Fibroblast of lung (primary cell): ENCODE data around the gene PSME3. TPM values are rescaled to one million over a fixed set of nuclear protein-coding genes. Genes with fewer than 3 reads are reported as not detected.

Experiments used
- DNase-seq, 2 donors: peaks; one replicate each; pipeline versions ENCODE4 v3.0.0 to v3.0.0-alpha.2; 2010; ENCODE audit warnings: low read depth in 2 of 2
- H2AFZ ChIP-seq: 2 replicates; pipeline ENCODE4 v1.5.1; 2012; ENCODE audit warnings: low read length, control low read depth, inconsistent platforms
- H3K27ac ChIP-seq: 2 replicates; pipeline ENCODE4 v1.5.1; 2011; ENCODE audit warnings: low read length, control low read depth; ENCODE audit not compliant: insufficient read depth
- H3K27me3 ChIP-seq: 2 replicates; pipeline ENCODE4 v1.5.1; 2011; ENCODE audit warnings: mild to moderate bottlenecking, low read length; ENCODE audit not compliant: control insufficient read depth, insufficient read depth
- H3K36me3 ChIP-seq: 2 replicates; pipeline ENCODE4 v1.5.1; 2011; ENCODE audit warnings: low read length; ENCODE audit not compliant: control insufficient read depth, insufficient read depth
- H3K4me1 ChIP-seq: 2 replicates; pipeline ENCODE4 v1.5.1; 2011; ENCODE audit warnings: low read length; ENCODE audit not compliant: control insufficient read depth, insufficient read depth; ENCODE audit errors: extremely low read depth
- H3K4me2 ChIP-seq: 2 replicates; pipeline ENCODE4 v1.5.1; 2011; ENCODE audit warnings: low read length, control low read depth; ENCODE audit not compliant: insufficient read depth; ENCODE audit errors: extremely low read depth
- H3K4me3 ChIP-seq, 4 experiments: fragments of 200-600 bp in 1 of 4; sonication (generic) in 1 of 4; replicated peaks in 1 of 4; 2 replicates each; pipeline ENCODE4 v1.5.1; 2011 to 2016; ENCODE audit warnings: low read length in 4 of 4, low read depth in 3 of 4, mild to moderate bottlenecking in 3 of 4, control low read depth in 2 of 4, inconsistent platforms in 1 of 4, mixed read lengths in 1 of 4; ENCODE audit not compliant: insufficient read depth in 1 of 4; ENCODE audit errors: control extremely low read depth in 1 of 4
- H3K79me2 ChIP-seq: 2 replicates; pipeline ENCODE4 v1.5.1; 2012; ENCODE audit warnings: mild to moderate bottlenecking, low read length, inconsistent platforms; ENCODE audit not compliant: control insufficient read depth, insufficient read depth
- H3K9ac ChIP-seq: 2 replicates; pipeline ENCODE4 v1.5.1; 2011; ENCODE audit warnings: mild to moderate bottlenecking, low read length, control low read depth; ENCODE audit not compliant: insufficient read depth
- H3K9me3 ChIP-seq: 2 replicates; pipeline ENCODE4 v1.5.1; 2012; ENCODE audit warnings: low read depth, low read length; ENCODE audit not compliant: control insufficient read depth, insufficient read depth
- H4K20me1 ChIP-seq: 2 replicates; pipeline ENCODE4 v1.5.1; 2011; ENCODE audit warnings: low read length; ENCODE audit not compliant: control insufficient read depth, insufficient read depth; ENCODE audit errors: extremely low read depth
- CTCF ChIP-seq, 2 donors: IDR thresholded peaks in 1 of 2; conservative IDR thresholded peaks in 1 of 2; 1 replicate in 1 of 2; 2 replicates in 1 of 2; pipeline ENCODE4 v1.5.1; 2011 to 2012; ENCODE audit warnings: low read length in 2 of 2, control low read depth in 1 of 2, inconsistent platforms in 1 of 2, low read depth in 1 of 2, mild to moderate bottlenecking in 1 of 2
- EZH2 ChIP-seq: IDR thresholded peaks from 2 replicates; pipeline ENCODE4 v1.5.1; 2012; ENCODE audit warnings: low read length, control low read depth, mild to moderate bottlenecking; ENCODE audit errors: missing control alignments
- polyA minus RNA-seq: library from RNA; depleted of rRNA, polyadenylated mRNA; stranded (reverse); fragments of >200 nt; gene quantifications from 2 replicates; pipeline ENCODE4 v1.2.3, GENCODE V29; 2011; ENCODE audit warnings: low replicate concordance
- polyA plus RNA-seq, 2 donors: library from polyadenylated mRNA; depleted of rRNA in 1 of 2; stranded (reverse) in 1 of 2; unstranded in 1 of 2; fragments of >200 nt; gene quantifications; 2 replicates each; pipeline ENCODE4 v1.2.1, GENCODE V29; 2011 to 2012; ENCODE audit warnings: missing spikeins in 1 of 2
- total RNA-seq: library from RNA; depleted of rRNA; stranded (reverse); fragments of >200 nt; gene quantifications from 2 replicates; pipeline ENCODE4 v1.2.1, GENCODE V29; 2014

PSME3 gene
- 44.9 and 50.7 TPM in 2 replicates for total RNA-seq
- polyA plus RNA-seq = 133 and 177 TPM in 2 replicates
- 86.2 and 126 TPM in 2 replicates for polyA plus RNA-seq (2012)
- 31.8 and 51.1 TPM in 2 replicates for polyA minus RNA-seq

- no peaks in the 10 kb centered on the region for H3K9me3 ChIP-seq
- peak within 1 kb of the TSS; percentile 70 for H2AFZ ChIP-seq
- H3K27me3 ChIP-seq = no peaks in the 10 kb centered on the region
- H3K4me3 ChIP-seq = peak within 1 kb of the TSS; percentile 97 to 99 (median 98)
- H3K4me1 ChIP-seq = no peaks in the 10 kb centered on the region
- peak within 1 kb of the TSS; percentile 96 for H3K9ac ChIP-seq
- peak within 1 kb of the TSS; percentile 93 for H3K27ac ChIP-seq
- H3K4me2 ChIP-seq = peak within 1 kb of the TSS; percentile 96
- H3K36me3 ChIP-seq = peaks cover 6% of the 10 kb centered on the region
- peaks cover 20% of the 10 kb centered on the region for H3K79me2 ChIP-seq
- TF ChIP-seq EZH2 (no peak), CTCF (conservative IDR thresholded peaks at IDR 0.05 in 1 of 2, IDR thresholded peaks at IDR 0.05 in 1 of 2; ENCODE audit: low read depth in 1 of 2, low read length in 2 of 2) (no peak)
- peak; percentile 86 to 87 for DNase-seq
- H4K20me1 ChIP-seq = no peaks in the 10 kb centered on the region
Measured at GRCh38 chr17:42832934-42833766, at the start of gene PSME3. Gene PSME3, plus strand, starts transcription at chr17:42833397. Its CDS starts 235 bp downstream, at chr17:42833632.

- Histone ChIP-seq H4K20me1 (no peaks in the 10 kb centered on the region), H3K79me2 (no peaks in the 10 kb centered on the region), H2AFZ (no peak overlapping the region), H3K9ac (no peak overlapping the region), H3K4me2 (peak overlapping the region; percentile 33), H3K27ac (no peak overlapping the region), H3K4me3 (no peak overlapping the region), H3K9me3 (no peaks in the 10 kb centered on the region), H3K36me3 (peaks cover 1% of the 10 kb centered on the region), H3K27me3 (peaks cover 10% of the 10 kb centered on the region), H3K4me1 (peaks cover 19% of the 10 kb centered on the region)
- no peak for DNase-seq
- no peak for TF ChIP-seq EZH2
- TF ChIP-seq CTCF (conservative IDR thresholded peaks at IDR 0.05 in 1 of 2, IDR thresholded peaks at IDR 0.05 in 1 of 2; ENCODE audit: low read depth in 1 of 2, low read length in 2 of 2) = no peak
Measured at GRCh38 chr17:42783791-42784138, 49.4 kb upstream of the PSME3 start.

GRCh38 chr17:42784409-42784808 is 48.8 kb upstream of the PSME3 start:
- Histone ChIP-seq H3K9ac (no peak overlapping the region), H3K4me1 (peaks cover 19% of the 10 kb centered on the region), H3K27ac (no peak overlapping the region), H4K20me1 (no peaks in the 10 kb centered on the region), H2AFZ (no peak overlapping the region), H3K27me3 (peaks cover 10% of the 10 kb centered on the region), H3K79me2 (no peaks in the 10 kb centered on the region), H3K36me3 (peaks cover 1% of the 10 kb centered on the region), H3K4me2 (no peak overlapping the region), H3K9me3 (no peaks in the 10 kb centered on the region), H3K4me3 (no peak overlapping the region)
- no peak for DNase-seq
- TF ChIP-seq EZH2 (no peak), CTCF (conservative IDR thresholded peaks at IDR 0.05 in 1 of 2, IDR thresholded peaks at IDR 0.05 in 1 of 2; ENCODE audit: low read depth in 1 of 2, low read length in 2 of 2) (no peak)
